ENCODE data around the gene FAM156A. TPM values are rescaled to one million over a fixed set of nuclear protein-coding genes. Genes with fewer than 3 reads are reported as not detected.
A peak's percentile ranks its signal among the peaks of the same experiment; 100 is the strongest.
"Not testable (repeated sequence)": the region's sequence is repeated elsewhere in the genome, so short reads cannot be mapped to it uniquely, and the experiment has no call there.

The FAM156A gene
- total and polyA plus RNA-seq, 5 donors, result 8.2 to 17.9 (median 11.2) TPM

- WGBS, result 98% methylated on average over 2 of the region's 2 CpGs
- ATAC-seq (no peak), DNase-seq (no peak)
- Histone ChIP-seq H3K4me1 (ENCODE audit: control insufficient read depth, insufficient read depth, low read length) (no peaks in the 10 kb centered on the region), H3K4me3 (ENCODE audit: low read length) (no peak overlapping the region), H3K27me3 (ENCODE audit: control insufficient read depth, insufficient read depth) (no peaks in the 10 kb centered on the region), H3K27ac (ENCODE audit: low read length) (no peak overlapping the region), H3K9me3 (ENCODE audit: control insufficient read depth, low read length) (no peaks in the 10 kb centered on the region)
- intact Hi-C loops (cut with DNase I), result no loop called here
Observed at GRCh38 chrX:52933213-52933612, 25.1 kb downstream of the FAM156A start.

- intact Hi-C loops (cut with DNase I); H3K9me3 ChIP-seq (ENCODE audit: control insufficient read depth, low read length); H3K4me3 ChIP-seq (ENCODE audit: low read length); H3K4me1 ChIP-seq (ENCODE audit: control insufficient read depth, insufficient read depth, low read length); H3K27ac ChIP-seq (ENCODE audit: low read length); ATAC-seq; H3K27me3 ChIP-seq (ENCODE audit: control insufficient read depth, insufficient read depth); DNase-seq: not testable (repeated sequence)
- 91% methylated on average over 6 of the region's 6 CpGs for WGBS
Observed at GRCh38 chrX:52930214-52930613, 28.1 kb downstream of the FAM156A start.

- intact Hi-C loops (cut with DNase I), result no loop called here
- H3K4me1 ChIP-seq (ENCODE audit: control insufficient read depth, insufficient read depth, low read length), result peaks cover 1% of the 10 kb centered on the region
- WGBS, result 40% methylated on average over 4 of the region's 4 CpGs
- H3K4me3 ChIP-seq (ENCODE audit: low read length), result no peak overlapping the region
- peak in 2 of 3 donors; percentile 34 to 41 for DNase-seq
- H3K27ac ChIP-seq (ENCODE audit: low read length), result no peak overlapping the region
- H3K9me3 ChIP-seq (ENCODE audit: control insufficient read depth, low read length), result no peaks in the 10 kb centered on the region
- H3K27me3 ChIP-seq (ENCODE audit: control insufficient read depth, insufficient read depth), result no peaks in the 10 kb centered on the region
- ATAC-seq, result no peak
Observed at GRCh38 chrX:52923781-52924241, 34.5 kb downstream of the FAM156A start.

- ATAC-seq; H3K27ac ChIP-seq (ENCODE audit: low read length); H3K9me3 ChIP-seq (ENCODE audit: control insufficient read depth, low read length); H3K4me3 ChIP-seq (ENCODE audit: low read length); H3K27me3 ChIP-seq (ENCODE audit: control insufficient read depth, insufficient read depth); H3K4me1 ChIP-seq (ENCODE audit: control insufficient read depth, insufficient read depth, low read length); DNase-seq; intact Hi-C loops (cut with DNase I): not testable (repeated sequence)
- no CpG with 5 or more reads among the region's 3 CpGs for WGBS
Observed at GRCh38 chrX:52914704-52915103, 43.6 kb downstream of the FAM156A start.

- H3K27ac ChIP-seq (ENCODE audit: low read length); H3K9me3 ChIP-seq (ENCODE audit: control insufficient read depth, low read length); H3K27me3 ChIP-seq (ENCODE audit: control insufficient read depth, insufficient read depth); DNase-seq; intact Hi-C loops (cut with DNase I); H3K4me3 ChIP-seq (ENCODE audit: low read length); ATAC-seq; H3K4me1 ChIP-seq (ENCODE audit: control insufficient read depth, insufficient read depth, low read length): not testable (repeated sequence)
- WGBS, result no CpG with 5 or more reads among the region's 9 CpGs
Observed at GRCh38 chrX:52913681-52914080, 44.6 kb downstream of the FAM156A start.

- H3K4me1 ChIP-seq (ENCODE audit: control insufficient read depth, insufficient read depth, low read length); H3K27me3 ChIP-seq (ENCODE audit: control insufficient read depth, insufficient read depth); H3K9me3 ChIP-seq (ENCODE audit: control insufficient read depth, low read length); ATAC-seq; H3K4me3 ChIP-seq (ENCODE audit: low read length); H3K27ac ChIP-seq (ENCODE audit: low read length); DNase-seq; intact Hi-C loops (cut with DNase I): not testable (repeated sequence)
- WGBS, result no CpG with 5 or more reads among the region's 12 CpGs
Observed at GRCh38 chrX:52909313-52909969, 48.9 kb downstream of the FAM156A start.

GRCh38 chrX:52907900-52908299 lies 50.4 kb downstream of the FAM156A start:
- DNase-seq; H3K27me3 ChIP-seq (ENCODE audit: control insufficient read depth, insufficient read depth); H3K9me3 ChIP-seq (ENCODE audit: control insufficient read depth, low read length); ATAC-seq; intact Hi-C loops (cut with DNase I); H3K4me3 ChIP-seq (ENCODE audit: low read length); H3K4me1 ChIP-seq (ENCODE audit: control insufficient read depth, insufficient read depth, low read length); H3K27ac ChIP-seq (ENCODE audit: low read length): not testable (repeated sequence)
- no CpG with 5 or more reads among the region's 17 CpGs for WGBS

GRCh38 chrX:52907137-52907536 lies 51.2 kb downstream of the FAM156A start:
- ATAC-seq; DNase-seq; intact Hi-C loops (cut with DNase I): not testable (repeated sequence)

GRCh38 chrX:52906072-52906471 lies 52.2 kb downstream of the FAM156A start:
- H3K4me1 ChIP-seq (ENCODE audit: control insufficient read depth, insufficient read depth, low read length); H3K9me3 ChIP-seq (ENCODE audit: control insufficient read depth, low read length); ATAC-seq; DNase-seq; H3K27ac ChIP-seq (ENCODE audit: low read length); H3K4me3 ChIP-seq (ENCODE audit: low read length); H3K27me3 ChIP-seq (ENCODE audit: control insufficient read depth, insufficient read depth); intact Hi-C loops (cut with DNase I): not testable (repeated sequence)
- no CpG with 5 or more reads among the region's 4 CpGs for WGBS

More at GRCh38 chrX:52907137-52907536, 51.2 kb downstream of the FAM156A start:
- not testable (repeated sequence) for H3K9me3 ChIP-seq (ENCODE audit: control insufficient read depth, low read length); H3K4me3 ChIP-seq (ENCODE audit: low read length); H3K27ac ChIP-seq (ENCODE audit: low read length); H3K27me3 ChIP-seq (ENCODE audit: control insufficient read depth, insufficient read depth); H3K4me1 ChIP-seq (ENCODE audit: control insufficient read depth, insufficient read depth, low read length)
- no CpG with 5 or more reads among the region's 17 CpGs for WGBS

- DNase-seq; H3K4me3 ChIP-seq (ENCODE audit: low read length); ATAC-seq; intact Hi-C loops (cut with DNase I); H3K27ac ChIP-seq (ENCODE audit: low read length); H3K4me1 ChIP-seq (ENCODE audit: control insufficient read depth, insufficient read depth, low read length); H3K9me3 ChIP-seq (ENCODE audit: control insufficient read depth, low read length); H3K27me3 ChIP-seq (ENCODE audit: control insufficient read depth, insufficient read depth): not testable (repeated sequence)
- no CpG with 5 or more reads among the region's 10 CpGs for WGBS
Observed at GRCh38 chrX:52905531-52905930, 52.8 kb downstream of the FAM156A start.
